RWPE1 (cell line): ENCODE data around the gene AXL.
A peak's percentile ranks its signal among the peaks of the same experiment; 100 is the strongest.
"Not testable (repeated sequence)": the region's sequence is repeated elsewhere in the genome, so short reads cannot be mapped to it uniquely, and the experiment has no call there.

Source experiments
- CTCF ChIA-PET: fragments of 350-600 bp; sonication (Branson Sonifier 250); formaldehyde crosslinking; extraction: SDS; loops from one replicate; lab custom pipeline; 2021; lab: Yijun Ruan, JAX
- POLR2A ChIA-PET: fragments of 400-600 bp; formaldehyde crosslinking; extraction: SDS; loops from one replicate; lab custom pipeline; 2020; ENCODE audit warnings: antibody characterized with exemption; ENCODE audit not compliant: low non-redundant PET; lab: Yijun Ruan, JAX
- DNase-seq: peaks from one replicate; pipeline ENCODE4 v3.0.0; 2012; ENCODE audit warnings: low spot score
- H3K27ac ChIP-seq: fragments of 450-650 bp; 2 replicates; pipeline ENCODE4 v1.5.1; 2017
- TF ChIP-seq, protein P1 (sequence below): fragments of 450-650 bp; conservative IDR thresholded peaks from 2 replicates; pipeline ENCODE4 v1.5.1; 2017; ENCODE audit warnings: low read depth, mild to moderate bottlenecking

AXL gene

DNA sequence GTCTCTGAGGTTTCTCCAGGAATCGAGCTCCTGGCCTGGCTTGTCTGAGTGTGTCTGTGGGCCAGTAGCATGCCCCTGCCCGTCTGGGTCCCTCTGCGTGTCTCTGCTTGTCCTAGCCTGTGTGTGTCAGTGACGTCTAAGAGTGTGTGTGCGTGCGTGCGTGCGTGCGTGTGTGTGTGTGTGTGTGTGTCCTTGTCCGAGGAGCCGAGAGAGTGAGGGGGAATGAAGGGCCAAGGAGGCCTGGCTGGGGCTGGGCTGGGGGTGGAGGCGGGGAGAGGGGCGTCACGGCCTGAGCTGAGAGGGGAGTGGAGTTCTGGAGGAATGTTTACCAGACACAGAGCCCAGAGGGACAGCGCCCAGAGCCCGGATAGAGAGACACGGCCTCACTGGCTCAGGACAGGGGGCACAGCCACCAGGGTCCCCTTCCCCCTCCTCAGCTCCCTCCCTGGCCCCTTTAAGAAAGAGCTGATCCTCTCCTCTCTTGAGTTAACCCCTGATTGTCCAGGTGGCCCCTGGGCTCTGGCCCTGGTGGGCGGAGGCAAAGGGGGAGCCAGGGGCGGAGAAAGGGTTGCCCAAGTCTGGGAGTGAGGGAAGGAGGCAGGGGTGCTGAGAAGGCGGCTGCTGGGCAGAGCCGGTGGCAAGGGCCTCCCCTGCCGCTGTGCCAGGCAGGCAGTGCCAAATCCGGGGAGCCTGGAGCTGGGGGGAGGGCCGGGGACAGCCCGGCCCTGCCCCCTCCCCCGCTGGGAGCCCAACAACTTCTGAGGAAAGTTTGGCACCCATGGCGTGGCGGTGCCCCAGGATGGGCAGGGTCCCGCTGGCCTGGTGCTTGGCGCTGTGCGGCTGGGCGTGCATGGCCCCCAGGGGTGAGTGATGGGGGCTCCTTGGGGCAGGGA, at the start of gene AXL:
Gene AXL (plus strand): TSS at position 609 of the 893 bp plus-strand sequence. CDS start 170 bp downstream, at position 779.
- CTCF ChIA-PET: interaction anchor here (1.1 to 1.4 kb wide), 2 partner anchors 15 to 44 kb away, joined by 11 to 12 read pairs; no protein-coding TSS in a partner anchor
- POLR2A ChIA-PET: interaction anchor here (0.5 to 1.3 kb wide), 2 partner anchors 13 to 43 kb away, joined by 4 to 5 read pairs; no protein-coding TSS in a partner anchor
- H3K27ac ChIP-seq: peak within 1 kb of the TSS; percentile 98
- peak; percentile 87 for DNase-seq
- TF ChIP-seq, protein P1, sequence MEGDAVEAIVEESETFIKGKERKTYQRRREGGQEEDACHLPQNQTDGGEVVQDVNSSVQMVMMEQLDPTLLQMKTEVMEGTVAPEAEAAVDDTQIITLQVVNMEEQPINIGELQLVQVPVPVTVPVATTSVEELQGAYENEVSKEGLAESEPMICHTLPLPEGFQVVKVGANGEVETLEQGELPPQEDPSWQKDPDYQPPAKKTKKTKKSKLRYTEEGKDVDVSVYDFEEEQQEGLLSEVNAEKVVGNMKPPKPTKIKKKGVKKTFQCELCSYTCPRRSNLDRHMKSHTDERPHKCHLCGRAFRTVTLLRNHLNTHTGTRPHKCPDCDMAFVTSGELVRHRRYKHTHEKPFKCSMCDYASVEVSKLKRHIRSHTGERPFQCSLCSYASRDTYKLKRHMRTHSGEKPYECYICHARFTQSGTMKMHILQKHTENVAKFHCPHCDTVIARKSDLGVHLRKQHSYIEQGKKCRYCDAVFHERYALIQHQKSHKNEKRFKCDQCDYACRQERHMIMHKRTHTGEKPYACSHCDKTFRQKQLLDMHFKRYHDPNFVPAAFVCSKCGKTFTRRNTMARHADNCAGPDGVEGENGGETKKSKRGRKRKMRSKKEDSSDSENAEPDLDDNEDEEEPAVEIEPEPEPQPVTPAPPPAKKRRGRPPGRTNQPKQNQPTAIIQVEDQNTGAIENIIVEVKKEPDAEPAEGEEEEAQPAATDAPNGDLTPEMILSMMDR: no peak

DNA sequence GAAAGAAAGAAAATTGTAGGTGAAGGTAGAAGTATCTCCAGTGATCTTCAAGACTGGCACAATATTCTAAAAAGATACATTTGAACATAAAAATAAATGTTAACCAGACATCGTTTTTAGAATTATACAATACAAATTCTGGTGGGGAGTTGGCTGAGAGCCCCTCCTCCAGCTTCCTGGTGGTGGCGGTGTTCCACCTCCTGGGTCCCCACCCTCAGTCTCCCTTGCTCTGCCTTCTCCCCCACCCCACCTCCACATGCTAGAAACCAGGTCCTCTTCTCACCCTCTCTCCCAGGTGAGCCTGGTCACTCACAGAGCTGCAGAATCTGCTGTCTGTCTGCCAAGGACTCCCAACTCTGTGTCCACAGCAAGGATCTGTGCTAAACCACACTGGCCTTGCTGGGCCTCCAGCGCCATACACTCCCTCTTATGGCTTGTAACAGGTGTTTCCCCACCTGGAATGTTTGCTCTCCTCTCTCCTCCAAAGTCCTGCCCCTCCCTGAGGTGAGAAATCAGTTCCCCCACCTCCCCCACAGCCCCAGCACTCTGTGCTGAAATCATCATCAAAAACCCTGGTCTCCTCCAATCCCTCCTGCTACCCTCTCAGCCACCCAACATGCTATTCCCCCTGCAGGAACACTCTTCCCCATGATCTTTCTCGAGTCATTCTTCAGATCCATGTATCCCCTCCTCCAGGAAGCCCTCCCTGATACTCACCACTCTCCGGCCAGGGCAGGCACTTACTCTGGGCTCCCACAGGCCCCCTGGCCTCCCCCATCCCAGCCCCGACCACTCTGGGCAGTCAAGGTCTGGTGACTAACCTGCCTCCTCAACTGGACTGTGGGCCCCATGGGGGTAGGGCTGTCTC, 46.5 kb upstream of the AXL start:
- POLR2A ChIA-PET: no interaction called here

DNA sequence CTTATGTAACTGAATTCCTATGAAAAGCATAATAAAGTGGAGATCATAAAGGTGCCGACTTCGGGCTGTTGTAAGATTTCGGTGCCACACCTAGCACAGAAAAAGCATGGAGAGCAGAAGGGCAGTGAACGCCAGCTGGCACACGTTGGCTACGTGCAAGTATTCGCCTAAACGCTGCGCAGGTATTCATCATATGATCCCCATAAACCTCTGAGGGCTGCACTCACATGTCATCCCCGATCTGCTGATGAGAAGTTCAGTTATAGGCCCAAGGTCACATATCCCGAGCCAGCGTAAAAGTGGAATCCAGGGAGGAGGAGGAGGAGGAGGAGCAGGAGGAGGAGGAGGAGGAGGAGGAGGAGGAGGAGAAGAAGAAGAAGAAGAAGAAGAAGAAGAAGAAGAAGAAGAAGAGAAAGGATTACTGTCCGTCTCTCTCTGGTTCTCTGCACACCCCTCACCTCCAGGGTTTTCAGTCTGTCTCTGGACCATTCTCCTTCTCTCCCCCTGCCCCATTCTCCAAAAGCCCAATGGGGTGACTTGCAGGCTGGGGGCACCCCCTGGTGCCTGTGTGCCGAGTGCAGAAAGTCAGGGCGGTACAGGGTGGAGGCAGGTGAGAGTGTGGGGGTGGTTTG, 44.6 kb upstream of the AXL start:
- ChIA-PET POLR2A (no interaction called here), CTCF (no interaction called here)
- H3K27ac ChIP-seq: no peak overlapping the region
- no peak for DNase-seq
- TF ChIP-seq, protein P1: no peak

More for the DNA sequence above, 46.5 kb upstream of the AXL start:
- CTCF ChIA-PET: no interaction called here
- no peak for DNase-seq
- TF ChIP-seq, protein P1: no peak
- no peak overlapping the region for H3K27ac ChIP-seq

DNA sequence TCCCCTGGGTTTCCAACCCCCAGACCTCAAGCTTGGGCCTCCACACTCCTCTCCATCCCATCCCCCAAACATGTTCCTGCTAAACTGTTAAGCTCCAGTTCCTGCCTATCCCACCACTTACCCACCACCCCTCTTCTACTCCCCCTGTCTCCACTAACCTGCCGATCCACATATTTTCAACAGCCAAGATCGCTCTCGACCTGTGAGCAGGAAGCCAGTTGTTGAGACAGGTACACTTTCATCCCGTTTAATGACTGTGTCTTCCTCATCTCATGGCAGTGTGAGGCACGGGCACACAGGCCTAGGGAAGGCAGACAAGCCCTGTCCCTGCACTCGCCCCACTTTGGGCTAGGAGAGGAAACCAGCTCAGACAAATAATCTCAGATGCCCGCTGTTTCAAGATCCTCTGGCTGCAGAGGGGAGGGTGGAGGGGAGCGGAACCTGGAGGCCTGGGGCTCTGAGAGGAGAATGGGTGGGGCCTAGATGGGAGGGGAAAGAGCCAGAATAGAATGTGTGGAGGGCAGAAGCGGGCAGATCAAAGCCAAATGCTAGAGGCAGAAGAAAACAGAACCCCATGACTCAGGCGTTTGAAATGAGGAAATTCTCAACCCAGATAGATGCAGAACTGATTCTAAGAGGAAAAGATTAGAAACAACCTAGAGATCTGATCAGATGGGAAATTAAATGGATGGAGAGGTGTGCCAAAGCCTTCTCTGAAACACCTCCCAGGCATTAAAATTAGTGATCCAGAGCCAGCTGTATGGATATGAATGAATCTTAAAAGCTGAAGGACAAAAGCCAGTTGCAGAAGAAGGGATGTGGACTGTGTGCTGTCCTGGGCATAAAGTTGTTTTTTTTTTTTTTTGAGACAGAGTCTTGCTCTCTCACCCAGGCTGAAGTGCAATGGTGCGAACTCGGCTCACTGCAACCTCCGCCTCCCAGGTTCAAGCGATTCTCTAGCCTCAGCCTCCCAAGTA, 42.9 kb upstream of the AXL start:
- POLR2A ChIA-PET: no interaction called here
- TF ChIP-seq, protein P1: no peak
- H3K27ac ChIP-seq: peak overlapping the region; percentile 79
- peak; percentile 90 for DNase-seq
- CTCF ChIA-PET: interaction anchor here (0.6 kb wide), 1 partner anchor 44 kb away, joined by 4 read pairs; no protein-coding TSS in a partner anchor

DNA sequence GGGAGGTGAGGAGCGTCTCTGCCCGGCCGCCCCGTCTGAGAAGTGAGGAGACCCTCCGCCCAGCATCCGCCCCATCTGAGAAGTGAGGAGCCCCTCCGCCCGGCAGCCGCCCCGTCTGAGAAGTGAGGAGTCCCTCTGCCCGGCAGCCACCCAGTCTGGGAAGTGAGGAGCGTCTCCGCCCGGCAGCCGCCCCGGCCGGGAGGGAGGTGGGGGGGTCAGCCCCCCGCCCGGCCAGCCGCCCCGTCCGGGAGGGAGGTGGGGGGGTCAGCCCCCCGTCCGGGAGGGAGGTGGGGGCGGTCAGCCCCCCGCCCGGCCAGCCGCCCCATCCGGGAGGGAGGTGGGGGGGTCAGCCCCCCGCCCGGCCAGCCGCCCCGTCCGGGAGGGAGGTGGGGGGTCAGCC, 38.9 kb upstream of the AXL start:
- POLR2A ChIA-PET, DNase-seq, H3K27ac ChIP-seq, CTCF ChIA-PET: not testable (repeated sequence)
